CD8-positive, alpha-beta memory T cell (primary cell): ENCODE data around the gene LLCFC1. TPM values are rescaled to one million over a fixed set of nuclear protein-coding genes. Genes with fewer than 3 reads are reported as not detected.
A peak's percentile ranks its signal among the peaks of the same experiment; 100 is the strongest.

Source experiments
- CTCF ChIA-PET: fragments of 350-600 bp; sonication (Branson Sonifier 250); formaldehyde crosslinking; loops from one replicate; lab custom pipeline; 2021; ENCODE audit warnings: antibody characterized with exemption; lab: Charles Lee
- POLR2A ChIA-PET: fragments of 350-600 bp; sonication (Branson Sonifier 250); formaldehyde crosslinking; loops from one replicate; lab custom pipeline; 2021; ENCODE audit warnings: antibody characterized with exemption; lab: Charles Lee
- DNase-seq, 5 donors: peaks; one replicate each; pipeline versions ENCODE4 v3.0.0 to v3.0.0-alpha.2; 2020 to 2022; ENCODE audit warnings: mixed read lengths in 1 of 5
- H3K27ac ChIP-seq: one replicate; pipeline ENCODE4 v1.7.0; 2013; ENCODE audit warnings: low read depth, mild to moderate bottlenecking, low read length, moderate library complexity
- H3K27me3 ChIP-seq: 2 replicates; pipeline ENCODE4 v1.7.0; 2013; ENCODE audit warnings: low read length, mild to moderate bottlenecking; ENCODE audit not compliant: insufficient read depth, poor library complexity, severe bottlenecking
- H3K36me3 ChIP-seq: 2 replicates; pipeline ENCODE4 v1.7.0; 2013; ENCODE audit warnings: mild to moderate bottlenecking, low read length, moderate library complexity; ENCODE audit not compliant: insufficient read depth
- H3K4me1 ChIP-seq: 2 replicates; pipeline ENCODE4 v1.7.0; 2013; ENCODE audit warnings: mild to moderate bottlenecking, low read length, moderate library complexity; ENCODE audit not compliant: insufficient read depth
- H3K4me3 ChIP-seq: 2 replicates; pipeline ENCODE4 v1.7.0; 2013; ENCODE audit warnings: mild to moderate bottlenecking, low read length
- H3K9me3 ChIP-seq: 2 replicates; pipeline ENCODE4 v1.7.0; 2013; ENCODE audit warnings: mild to moderate bottlenecking, low read length
- H3K27ac Mint-ChIP-seq, 8 donors: one replicate each; pipeline ENCODE4 v1.8.0; 2020 to 2021; ENCODE audit warnings: mixed read lengths in 8 of 8, mild to moderate bottlenecking in 6 of 8, inconsistent platforms in 3 of 8, moderate library complexity in 3 of 8
- H3K27me3 Mint-ChIP-seq, 2 donors: one replicate each; pipeline ENCODE4 v1.8.0; 2020 to 2021; ENCODE audit warnings: mixed read lengths in 2 of 2, mild to moderate bottlenecking in 1 of 2, moderate library complexity in 1 of 2
- H3K36me3 Mint-ChIP-seq, 3 donors: one replicate each; pipeline ENCODE4 v1.8.0; 2020 to 2021; ENCODE audit warnings: mixed read lengths in 3 of 3, inconsistent platforms in 1 of 3, mild to moderate bottlenecking in 1 of 3
- H3K4me1 Mint-ChIP-seq, 3 donors: one replicate each; pipeline ENCODE4 v1.8.0; 2020 to 2021; ENCODE audit warnings: mixed read lengths in 3 of 3, inconsistent platforms in 1 of 3, mild to moderate bottlenecking in 1 of 3
- H3K4me3 Mint-ChIP-seq, 7 donors: one replicate each; pipeline ENCODE4 v1.8.0; 2020 to 2021; ENCODE audit warnings: mixed read lengths in 7 of 7, mild to moderate bottlenecking in 6 of 7, moderate library complexity in 4 of 7, inconsistent platforms in 2 of 7
- H3K9me3 Mint-ChIP-seq, 5 donors: one replicate each; pipeline ENCODE4 v1.8.0; 2020 to 2022; ENCODE audit warnings: mixed read lengths in 5 of 5, mild to moderate bottlenecking in 3 of 5, moderate library complexity in 2 of 5, inconsistent platforms in 1 of 5
- polyA plus RNA-seq: library from polyadenylated mRNA; unstranded; fragments of 300-500 nt; fragmentation: Illumina TruSeq; gene quantifications from one replicate; pipeline ENCODE4 v1.2.3, GENCODE V29; 2021
- total RNA-seq, 2 experiments: library from RNA; stranded (reverse); gene quantifications; one replicate each; pipeline ENCODE4 v1.2.3, GENCODE V29; 2021

Gene LLCFC1
- total and polyA plus RNA-seq, 3 experiments from 2014 or later = not detected

DNA sequence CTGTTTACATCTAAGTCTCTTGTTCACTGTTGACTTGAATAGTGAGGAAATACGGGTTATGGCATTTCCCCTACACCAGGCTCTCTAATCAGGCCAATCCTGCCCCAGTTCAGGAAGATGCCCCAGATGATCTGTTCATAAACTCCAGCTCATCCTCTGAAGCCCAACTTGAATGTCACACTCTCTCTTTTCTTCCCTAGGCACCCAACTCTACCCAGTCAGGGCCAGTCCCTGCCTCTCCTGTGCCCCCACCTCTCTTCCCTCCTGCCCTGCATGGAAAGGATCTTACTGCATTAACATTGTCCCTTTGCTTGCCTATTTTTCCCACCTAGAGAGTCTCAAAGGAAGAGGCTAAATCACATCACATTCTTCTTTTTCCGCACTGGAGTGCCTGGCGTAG is 43.1 kb upstream of the LLCFC1 start:
- Histone ChIP-seq H3K4me3 (no peak overlapping the region), H3K27ac (no peak overlapping the region), H3K36me3 (no peaks in the 10 kb centered on the region), H3K9me3 (no peaks in the 10 kb centered on the region), H3K4me1 (no peaks in the 10 kb centered on the region), H3K27me3 (no peaks in the 10 kb centered on the region)
- CTCF ChIA-PET = no interaction called here
- H3K9me3 Mint-ChIP-seq = no peaks in the 10 kb centered on the region
- H3K36me3 Mint-ChIP-seq = no peaks in the 10 kb centered on the region
- no peak for DNase-seq
- no peak overlapping the region for H3K4me3 Mint-ChIP-seq
- no peaks in the 10 kb centered on the region for H3K4me1 Mint-ChIP-seq
- POLR2A ChIA-PET = no interaction called here
- peaks cover 11 to 27% of the 10 kb centered on the region in 2 donors for H3K27me3 Mint-ChIP-seq
- H3K27ac Mint-ChIP-seq = no peak overlapping the region

GRCh38 chr7:142896741-142897379 is 42.4 kb upstream of the LLCFC1 start:
- no peak for DNase-seq
- POLR2A ChIA-PET = no interaction called here
- Mint-ChIP-seq H3K4me1 (no peaks in the 10 kb centered on the region), H3K27me3 (peaks cover 9 to 24% of the 10 kb centered on the region in 2 donors), H3K27ac (no peak overlapping the region), H3K36me3 (no peaks in the 10 kb centered on the region), H3K4me3 (no peak overlapping the region), H3K9me3 (no peaks in the 10 kb centered on the region)
- Histone ChIP-seq H3K36me3 (no peaks in the 10 kb centered on the region), H3K27me3 (no peaks in the 10 kb centered on the region), H3K27ac (no peak overlapping the region), H3K9me3 (no peaks in the 10 kb centered on the region), H3K4me3 (no peak overlapping the region), H3K4me1 (no peaks in the 10 kb centered on the region)
- CTCF ChIA-PET = no interaction called here

GRCh38 chr7:142897691-142898090 is 41.6 kb upstream of the LLCFC1 start:
- POLR2A ChIA-PET = interaction anchor here (0.7 kb wide), 1 partner anchor 10 kb away, joined by 7 read pairs; no protein-coding TSS in a partner anchor

GRCh38 chr7:142898377-142899170 is 40.7 kb upstream of the LLCFC1 start:
- no peak overlapping the region for H3K4me3 ChIP-seq
- ChIA-PET POLR2A (interaction anchor here (0.7 kb wide), 1 partner anchor 11 kb away, joined by 7 read pairs; no protein-coding TSS in a partner anchor), CTCF (no interaction called here)
- Mint-ChIP-seq H3K9me3 (peaks cover 0 to 5% (median 0%) of the 10 kb centered on the region in 5 donors), H3K36me3 (no peaks in the 10 kb centered on the region), H3K4me1 (no peaks in the 10 kb centered on the region), H3K4me3 (no peak overlapping the region), H3K27ac (peak overlapping the region in 1 of 8 donors; percentile 43), H3K27me3 (peaks cover 7 to 18% of the 10 kb centered on the region in 2 donors)
- no peaks in the 10 kb centered on the region for H3K9me3 ChIP-seq
- no peaks in the 10 kb centered on the region for H3K36me3 ChIP-seq
- no peaks in the 10 kb centered on the region for H3K27me3 ChIP-seq
- DNase-seq = no peak
- H3K4me1 ChIP-seq = no peaks in the 10 kb centered on the region
- no peak overlapping the region for H3K27ac ChIP-seq

More at GRCh38 chr7:142897691-142898090, 41.6 kb upstream of the LLCFC1 start:
- Histone ChIP-seq H3K4me1 (no peaks in the 10 kb centered on the region), H3K27me3 (no peaks in the 10 kb centered on the region), H3K9me3 (no peaks in the 10 kb centered on the region), H3K4me3 (no peak overlapping the region), H3K36me3 (no peaks in the 10 kb centered on the region), H3K27ac (no peak overlapping the region)
- no peaks in the 10 kb centered on the region for H3K36me3 Mint-ChIP-seq
- no peaks in the 10 kb centered on the region for H3K4me1 Mint-ChIP-seq
- no peak overlapping the region for H3K4me3 Mint-ChIP-seq
- no peak for DNase-seq
- H3K27ac Mint-ChIP-seq = no peak overlapping the region
- peaks cover 7 to 21% of the 10 kb centered on the region in 2 donors for H3K27me3 Mint-ChIP-seq
- H3K9me3 Mint-ChIP-seq = peaks cover 0 to 5% (median 0%) of the 10 kb centered on the region in 5 donors
- CTCF ChIA-PET = no interaction called here

- ChIA-PET POLR2A (no interaction called here), CTCF (no interaction called here)
- Histone ChIP-seq H3K36me3 (no peaks in the 10 kb centered on the region), H3K27me3 (no peaks in the 10 kb centered on the region), H3K9me3 (no peaks in the 10 kb centered on the region), H3K4me1 (no peaks in the 10 kb centered on the region), H3K27ac (no peak overlapping the region), H3K4me3 (no peak overlapping the region)
- Mint-ChIP-seq H3K4me1 (no peaks in the 10 kb centered on the region), H3K4me3 (no peak overlapping the region), H3K27me3 (peaks cover 6 to 18% of the 10 kb centered on the region in 2 donors), H3K27ac (no peak overlapping the region), H3K36me3 (no peaks in the 10 kb centered on the region), H3K9me3 (peaks cover 0 to 5% (median 0%) of the 10 kb centered on the region in 5 donors)
- DNase-seq = no peak
These were observed 39.6 kb upstream of the LLCFC1 start for GRCh38 chr7:142899661-142900060.

DNA sequence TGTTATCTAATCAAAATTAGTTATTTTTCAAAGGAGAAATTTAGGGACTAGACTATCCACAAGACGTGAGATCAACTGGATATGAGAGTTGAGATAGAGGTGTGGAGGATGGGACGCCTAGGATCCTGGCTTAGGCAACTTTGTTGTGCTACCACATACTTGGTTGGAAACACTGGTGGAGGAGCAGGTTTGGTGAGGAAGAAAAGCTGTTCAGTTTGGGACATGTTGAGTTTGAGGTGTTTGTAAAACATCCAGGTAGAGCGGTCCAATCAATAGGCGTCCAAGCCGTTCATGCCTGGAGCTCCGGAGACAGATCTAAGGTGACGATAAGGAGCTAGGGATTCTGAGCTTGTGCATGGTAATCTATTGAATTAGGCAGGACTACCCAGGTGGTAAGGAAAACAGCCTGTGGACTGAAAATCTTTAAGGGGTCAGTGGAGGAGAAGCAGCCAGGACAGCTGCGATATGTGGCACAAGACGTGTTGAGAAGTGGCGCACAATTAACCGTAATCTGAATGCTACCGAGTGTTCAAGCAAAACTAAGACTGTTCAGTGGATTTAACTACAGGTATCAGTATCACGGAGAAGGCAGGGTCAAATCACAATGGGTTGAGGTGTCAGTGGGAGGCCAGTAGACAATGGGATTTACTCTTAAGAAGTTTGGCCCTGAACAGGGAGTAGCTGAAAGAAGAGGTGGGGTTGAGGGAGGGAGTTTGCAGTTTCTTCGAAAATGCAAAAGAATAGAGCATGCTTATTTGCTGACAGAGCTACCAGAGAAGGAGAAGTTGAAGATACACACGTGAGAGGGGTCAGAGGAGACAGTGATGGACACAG is 37.6 kb upstream of the LLCFC1 start:
- Mint-ChIP-seq H3K27ac (peak overlapping the region in 1 of 8 donors; percentile 26), H3K9me3 (peaks cover 0 to 5% (median 0%) of the 10 kb centered on the region in 5 donors), H3K4me1 (no peaks in the 10 kb centered on the region), H3K27me3 (peaks cover 3 to 21% of the 10 kb centered on the region in 2 donors), H3K36me3 (peaks cover 0 to 3% (median 0%) of the 10 kb centered on the region in 3 donors), H3K4me3 (no peak overlapping the region)
- ChIA-PET CTCF (interaction anchor here (0.8 kb wide), 1 partner anchor 578 kb away, joined by 3 read pairs; no protein-coding TSS in a partner anchor), POLR2A (no interaction called here)
- Histone ChIP-seq H3K36me3 (no peaks in the 10 kb centered on the region), H3K4me1 (no peaks in the 10 kb centered on the region), H3K27me3 (no peaks in the 10 kb centered on the region), H3K9me3 (no peaks in the 10 kb centered on the region), H3K4me3 (no peak overlapping the region), H3K27ac (no peak overlapping the region)
- no peak for DNase-seq

DNA sequence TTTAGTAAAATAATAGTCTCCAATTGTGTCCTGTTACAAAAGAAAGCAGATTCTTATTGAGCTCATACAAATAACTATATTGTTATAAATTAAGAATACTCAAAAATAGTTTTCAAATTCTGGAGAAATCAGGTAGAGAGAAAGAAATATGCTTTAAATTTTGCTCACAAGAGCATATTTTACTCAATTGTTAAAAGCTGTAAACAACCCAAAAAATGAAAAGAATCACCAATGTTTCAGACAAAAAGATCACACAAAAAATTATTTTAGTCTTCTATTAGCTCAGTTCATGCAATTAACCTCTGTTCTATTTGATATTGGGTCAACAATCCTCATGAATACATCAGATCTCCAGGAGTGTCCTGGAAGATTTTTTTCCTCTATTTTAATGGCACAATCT is 35.2 kb upstream of the LLCFC1 start:
- no peak for DNase-seq
- Histone ChIP-seq H3K4me1 (no peaks in the 10 kb centered on the region), H3K36me3 (no peaks in the 10 kb centered on the region), H3K27me3 (no peaks in the 10 kb centered on the region), H3K27ac (no peak overlapping the region), H3K4me3 (no peak overlapping the region), H3K9me3 (no peaks in the 10 kb centered on the region)
- peaks cover 0 to 3% (median 0%) of the 10 kb centered on the region in 3 donors for H3K36me3 Mint-ChIP-seq
- H3K4me1 Mint-ChIP-seq = no peaks in the 10 kb centered on the region
- POLR2A ChIA-PET = no interaction called here
- H3K4me3 Mint-ChIP-seq = no peak overlapping the region
- H3K27me3 Mint-ChIP-seq = peaks cover 8 to 29% of the 10 kb centered on the region in 2 donors
- H3K9me3 Mint-ChIP-seq = peaks cover 0 to 5% (median 0%) of the 10 kb centered on the region in 5 donors
- no peak overlapping the region for H3K27ac Mint-ChIP-seq
- CTCF ChIA-PET = no interaction called here
